ENCODE data around the gene NDUFS8.
A peak's percentile ranks its signal among the peaks of the same experiment; 100 is the strongest.

NDUFS8 gene

GRCh38 chr11:68038226-68038717 lies 7.8 kb downstream of the NDUFS8 start:
- peaks cover 32% of the 10 kb centered on the region for H3K4me1 ChIP-seq (ENCODE audit: control insufficient read depth, low read length)
- H3K9me2 ChIP-seq (replicated peaks; ENCODE audit: control insufficient read depth, low read length) = no peaks in the 10 kb centered on the region
- peak overlapping the region; percentile 93 for H3K4me2 ChIP-seq (ENCODE audit: low read length)
- H3K27me3 ChIP-seq (ENCODE audit: control insufficient read depth, low read length) = no peaks in the 10 kb centered on the region
- peak overlapping the region; percentile 88 for H3K4me3 ChIP-seq (ENCODE audit: low read length)
- no peaks in the 10 kb centered on the region for H4K20me1 ChIP-seq (ENCODE audit: control insufficient read depth, insufficient read depth, low read depth, low read length)
- H3F3A ChIP-seq (ENCODE audit: control insufficient read depth, insufficient read depth) = peaks cover 8% of the 10 kb centered on the region
- H3K9me3 ChIP-seq (ENCODE audit: control insufficient read depth, insufficient read depth, low read length) = no peaks in the 10 kb centered on the region
- H3K79me2 ChIP-seq (ENCODE audit: control insufficient read depth, low read length) = peaks cover 19% of the 10 kb centered on the region
- H3K36me3 ChIP-seq (ENCODE audit: control insufficient read depth, low read length) = peaks cover 18% of the 10 kb centered on the region
- TF ChIP-seq CTCF (IDR thresholded peaks at IDR 0.05; ENCODE audit: low read depth, low read length, poor library complexity, severe bottlenecking) (no peak), EZH2phosphoT487 (IDR thresholded peaks at IDR 0.05; ENCODE audit: borderline replicate concordance, low read length) (no peak)
- H3K27ac ChIP-seq (ENCODE audit: low read depth, low read length) = peak overlapping the region; percentile 56

- peak within 1 kb of the TSS; percentile 93 for H3K4me2 ChIP-seq (ENCODE audit: low read length)
- peaks cover 8% of the 10 kb centered on the region for H3F3A ChIP-seq (ENCODE audit: control insufficient read depth, insufficient read depth)
- H3K9me2 ChIP-seq (replicated peaks; ENCODE audit: control insufficient read depth, low read length) = no peaks in the 10 kb centered on the region
- no peaks in the 10 kb centered on the region for H3K27me3 ChIP-seq (ENCODE audit: control insufficient read depth, low read length)
- no peaks in the 10 kb centered on the region for H3K9me3 ChIP-seq (ENCODE audit: control insufficient read depth, insufficient read depth, low read length)
- peak within 1 kb of the TSS; percentile 56 for H3K27ac ChIP-seq (ENCODE audit: low read depth, low read length)
- TF ChIP-seq EZH2phosphoT487 (IDR thresholded peaks at IDR 0.05; ENCODE audit: borderline replicate concordance, low read length) (no peak), CTCF (IDR thresholded peaks at IDR 0.05; ENCODE audit: low read depth, low read length, poor library complexity, severe bottlenecking) (peak; percentile 12)
- H3K79me2 ChIP-seq (ENCODE audit: control insufficient read depth, low read length) = peaks cover 19% of the 10 kb centered on the region
- H3K4me3 ChIP-seq (ENCODE audit: low read length) = peak within 1 kb of the TSS; percentile 88
- no peaks in the 10 kb centered on the region for H4K20me1 ChIP-seq (ENCODE audit: control insufficient read depth, insufficient read depth, low read depth, low read length)
- H3K36me3 ChIP-seq (ENCODE audit: control insufficient read depth, low read length) = peaks cover 11% of the 10 kb centered on the region
- H3K4me1 ChIP-seq (ENCODE audit: control insufficient read depth, low read length) = peaks cover 32% of the 10 kb centered on the region
Measured at GRCh38 chr11:68038718-68039525, 8.4 kb downstream of the NDUFS8 start, which contains the start of gene TCIRG1. TSS of gene TCIRG1 (plus strand) at chr11:68039025. CDS start at chr11:68041272, 2,247 bp downstream.

GRCh38 chr11:68039526-68040086 lies 9.1 kb downstream of the NDUFS8 start:
- peak overlapping the region; percentile 88 for H3K4me3 ChIP-seq (ENCODE audit: low read length)
- no peaks in the 10 kb centered on the region for H3K9me3 ChIP-seq (ENCODE audit: control insufficient read depth, insufficient read depth, low read length)
- peak overlapping the region; percentile 53 for H3K27ac ChIP-seq (ENCODE audit: low read depth, low read length)
- no peaks in the 10 kb centered on the region for H3K9me2 ChIP-seq (replicated peaks; ENCODE audit: control insufficient read depth, low read length)
- H3K79me2 ChIP-seq (ENCODE audit: control insufficient read depth, low read length) = peaks cover 19% of the 10 kb centered on the region
- peaks cover 6% of the 10 kb centered on the region for H3K36me3 ChIP-seq (ENCODE audit: control insufficient read depth, low read length)
- TF ChIP-seq EZH2phosphoT487 (IDR thresholded peaks at IDR 0.05; ENCODE audit: borderline replicate concordance, low read length) (no peak), CTCF (IDR thresholded peaks at IDR 0.05; ENCODE audit: low read depth, low read length, poor library complexity, severe bottlenecking) (no peak)
- H4K20me1 ChIP-seq (ENCODE audit: control insufficient read depth, insufficient read depth, low read depth, low read length) = no peaks in the 10 kb centered on the region
- H3K4me2 ChIP-seq (ENCODE audit: low read length) = peak overlapping the region; percentile 93
- H3K27me3 ChIP-seq (ENCODE audit: control insufficient read depth, low read length) = no peaks in the 10 kb centered on the region
- peaks cover 32% of the 10 kb centered on the region for H3K4me1 ChIP-seq (ENCODE audit: control insufficient read depth, low read length)
- peaks cover 8% of the 10 kb centered on the region for H3F3A ChIP-seq (ENCODE audit: control insufficient read depth, insufficient read depth)

Measured in DOHH2 (cell line).